Bone marrow (tissue), 2 donors: ENCODE measurements around the gene TTLL11.

Experiments used
- DNase-seq, 2 donors: peaks; one replicate each; lab custom pipeline; 2025; lab: John Stamatoyannopoulos, UW

The TTLL11 gene

DNA sequence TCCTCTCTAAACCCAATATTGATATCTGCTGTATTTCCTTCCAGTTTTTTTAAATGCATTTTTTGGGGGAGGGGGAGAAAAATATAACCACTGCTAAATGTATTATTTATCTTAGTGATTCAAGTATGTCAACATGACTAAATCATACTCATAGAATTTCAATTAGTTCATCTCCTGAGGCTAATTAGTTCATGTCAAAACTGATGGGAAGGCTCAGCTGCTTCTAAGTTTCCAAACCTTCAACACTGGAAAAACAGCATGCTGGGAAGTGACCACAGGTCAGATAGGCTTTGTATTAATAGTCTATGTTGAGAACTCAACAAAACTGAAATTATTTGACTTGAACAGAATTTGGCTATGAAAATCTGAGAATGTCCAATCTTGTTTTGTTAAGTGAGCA lies 118.7 kb downstream of the TTLL11 start:
- DNase-seq: no peak

DNA sequence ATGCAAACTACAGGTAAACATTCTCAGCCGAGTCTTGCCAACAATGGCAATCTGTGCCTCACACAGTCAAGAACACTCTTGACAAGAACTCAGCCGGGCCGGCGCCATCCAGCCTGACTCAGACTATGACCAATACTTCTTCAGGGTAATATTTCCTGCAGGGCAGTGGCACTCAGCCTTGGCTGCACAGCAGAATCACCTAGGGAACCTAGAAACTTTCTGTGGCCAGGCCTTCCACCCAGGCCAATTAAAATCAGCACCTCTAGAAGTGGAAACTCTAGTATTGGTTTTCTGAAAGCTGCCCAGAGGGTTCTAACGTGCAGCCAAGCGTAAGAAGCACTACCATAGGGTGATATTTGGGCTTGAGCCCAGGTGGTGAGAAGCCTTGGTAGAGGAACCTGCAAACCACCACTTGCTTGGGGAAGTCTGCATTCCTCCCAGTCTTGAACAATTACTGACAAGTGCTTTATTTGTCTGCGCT lies 120.6 kb downstream of the TTLL11 start:
- DNase-seq: no peak

DNA sequence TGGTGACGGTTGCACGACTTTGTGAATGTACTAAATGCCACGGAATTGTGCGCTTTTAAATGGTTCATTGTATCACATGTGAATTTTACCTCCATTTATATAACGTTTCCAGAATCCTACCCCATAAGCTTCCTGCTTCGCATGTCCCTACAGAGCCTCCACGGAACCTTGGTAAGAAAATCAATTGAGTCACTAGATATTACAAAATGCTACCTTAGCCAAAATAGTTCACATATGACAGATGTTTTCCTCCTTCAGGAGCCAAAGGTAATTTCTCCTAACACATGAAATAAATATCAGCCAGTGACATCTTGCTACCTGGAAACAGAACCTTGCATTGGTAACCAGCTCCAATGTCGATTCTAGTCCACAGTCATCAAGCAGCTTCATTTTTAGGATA lies 125.1 kb downstream of the TTLL11 start:
- no peak for DNase-seq

DNA sequence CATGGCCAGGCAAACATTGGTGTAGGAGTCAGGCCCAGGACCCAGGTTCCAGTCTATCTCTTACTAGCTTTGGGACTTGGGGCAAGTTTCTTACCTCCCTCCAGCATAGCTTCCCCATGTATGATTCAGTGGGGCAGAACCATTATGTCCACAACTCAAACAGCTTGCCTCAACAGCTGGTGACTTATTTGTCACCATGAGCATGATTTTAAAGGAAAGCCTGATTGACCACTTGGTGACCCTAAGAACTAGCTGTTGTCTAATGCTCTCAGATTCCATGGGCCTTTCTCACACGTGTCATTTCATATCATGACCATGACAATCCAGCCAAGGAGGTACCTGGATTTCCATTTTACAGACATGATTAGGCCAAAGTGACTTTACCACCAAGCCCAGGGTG lies 126.4 kb downstream of the TTLL11 start:
- no peak for DNase-seq

DNA sequence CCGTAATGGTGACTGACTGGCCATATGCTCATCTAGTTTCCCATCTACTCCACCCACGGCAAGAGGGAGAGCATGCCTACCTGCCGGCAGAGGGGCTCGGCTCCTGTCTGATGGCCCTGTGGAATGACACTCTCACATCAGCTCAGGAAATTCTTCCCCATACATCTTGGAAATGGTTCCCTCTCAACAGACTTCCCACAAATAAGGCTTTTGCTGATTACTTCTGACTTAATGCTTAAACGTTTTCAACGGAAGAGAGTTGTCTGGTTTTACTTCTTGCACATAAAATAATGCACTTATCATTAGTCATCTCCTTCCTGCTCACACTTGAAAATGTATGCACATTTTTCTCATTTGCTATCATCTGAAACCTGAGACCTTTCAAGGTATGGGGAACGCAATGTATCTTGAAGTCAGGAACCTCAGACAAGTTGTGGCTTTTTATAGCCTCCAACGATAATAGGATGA lies 129.5 kb downstream of the TTLL11 start:
- no peak for DNase-seq

DNA sequence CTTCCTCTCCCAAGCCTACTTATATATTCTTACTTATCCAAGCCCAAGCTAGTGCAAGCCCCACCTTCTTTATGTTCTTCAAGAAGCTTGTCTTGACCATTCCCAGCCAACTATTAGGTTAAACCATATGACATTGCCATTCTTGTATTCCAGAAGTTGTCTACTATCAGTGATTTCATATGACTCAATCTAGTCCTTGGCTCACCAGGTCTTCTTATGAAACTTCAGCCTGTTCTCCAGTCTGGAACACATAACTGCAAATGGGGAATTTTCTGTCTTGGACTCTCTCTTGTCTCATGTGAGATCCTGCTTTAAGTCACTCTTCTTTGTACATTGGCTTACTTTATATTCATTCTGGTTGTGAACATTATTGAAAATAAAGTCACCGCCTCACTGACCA lies 130.7 kb downstream of the TTLL11 start:
- DNase-seq: no peak

DNA sequence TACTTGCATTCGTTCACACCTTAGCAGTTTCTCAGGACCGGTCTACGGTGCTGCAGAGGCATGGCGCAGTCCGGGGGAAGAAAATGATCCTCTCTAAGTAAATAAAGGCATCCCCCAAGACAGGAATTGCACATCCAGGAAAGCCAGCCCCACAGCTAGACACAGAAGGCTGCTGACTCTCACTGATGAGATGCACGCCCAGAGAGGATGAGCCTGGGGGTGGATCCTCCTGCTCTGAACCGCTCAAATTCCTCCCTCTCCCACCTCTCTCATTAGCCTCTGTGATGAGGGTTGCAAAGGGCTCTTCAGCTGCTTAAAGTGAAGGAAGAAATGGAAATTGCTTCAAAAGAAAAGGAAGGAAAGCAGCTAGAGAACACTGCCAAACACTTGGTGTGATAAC lies 132.4 kb downstream of the TTLL11 start:
- DNase-seq: no peak

DNA sequence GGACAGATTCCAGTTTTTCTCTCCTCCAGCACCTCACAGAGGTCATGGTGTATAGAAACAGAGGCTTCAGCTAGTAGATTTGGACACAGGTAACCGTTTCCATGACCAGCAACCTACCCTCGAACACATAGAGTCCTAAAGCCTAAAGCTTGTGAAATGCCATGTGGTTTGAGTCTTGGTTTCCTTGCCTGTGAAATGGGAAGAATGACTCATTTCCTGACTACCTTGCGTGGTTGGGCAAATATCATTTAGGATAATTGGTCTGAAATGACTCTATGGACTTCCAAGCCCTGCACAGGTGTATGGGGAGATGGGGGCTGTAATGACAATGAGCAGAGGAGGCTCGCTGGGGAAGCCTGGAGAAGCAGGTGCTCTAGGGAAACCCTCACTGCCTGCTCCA lies 134.6 kb downstream of the TTLL11 start:
- DNase-seq: no peak

DNA sequence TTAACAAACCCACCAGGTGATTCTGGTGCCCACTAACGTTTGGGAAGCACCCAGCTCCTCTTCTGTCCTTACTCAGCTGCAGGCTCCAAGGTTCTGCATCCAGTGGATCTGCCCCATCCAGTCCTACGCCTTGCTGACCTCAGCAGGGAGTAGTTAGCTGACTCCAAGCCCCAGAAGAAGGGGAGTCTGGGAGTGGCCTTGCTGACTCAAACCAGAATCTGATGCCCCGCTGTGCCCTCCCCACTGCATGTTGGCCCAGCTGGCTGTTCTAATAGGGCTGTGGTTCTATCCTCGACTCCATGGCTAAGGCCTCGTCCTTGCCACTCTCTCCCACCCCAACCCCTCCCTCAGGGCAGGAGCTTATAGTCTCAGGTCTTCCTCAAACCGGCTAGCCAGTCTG lies 136.3 kb downstream of the TTLL11 start:
- DNase-seq: no peak

DNA sequence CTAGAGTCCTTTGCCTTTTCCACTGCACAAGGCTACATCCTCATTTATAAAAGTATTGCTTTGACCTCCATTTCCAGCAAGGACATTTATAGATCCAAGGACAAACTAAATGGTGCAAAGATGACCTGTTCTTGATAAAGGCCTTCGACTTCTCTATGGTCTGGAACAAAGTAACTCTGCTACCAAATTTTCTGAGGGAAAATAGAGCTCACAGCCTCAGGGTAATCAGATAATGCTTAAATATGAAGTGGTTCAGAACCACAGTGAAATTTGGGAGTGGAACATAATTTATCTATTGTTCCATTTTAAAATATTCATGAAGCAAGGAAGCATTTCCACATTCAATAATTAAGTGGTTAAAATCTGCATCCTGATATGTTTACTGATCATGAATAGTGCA lies 137.5 kb downstream of the TTLL11 start:
- no peak for DNase-seq

DNA sequence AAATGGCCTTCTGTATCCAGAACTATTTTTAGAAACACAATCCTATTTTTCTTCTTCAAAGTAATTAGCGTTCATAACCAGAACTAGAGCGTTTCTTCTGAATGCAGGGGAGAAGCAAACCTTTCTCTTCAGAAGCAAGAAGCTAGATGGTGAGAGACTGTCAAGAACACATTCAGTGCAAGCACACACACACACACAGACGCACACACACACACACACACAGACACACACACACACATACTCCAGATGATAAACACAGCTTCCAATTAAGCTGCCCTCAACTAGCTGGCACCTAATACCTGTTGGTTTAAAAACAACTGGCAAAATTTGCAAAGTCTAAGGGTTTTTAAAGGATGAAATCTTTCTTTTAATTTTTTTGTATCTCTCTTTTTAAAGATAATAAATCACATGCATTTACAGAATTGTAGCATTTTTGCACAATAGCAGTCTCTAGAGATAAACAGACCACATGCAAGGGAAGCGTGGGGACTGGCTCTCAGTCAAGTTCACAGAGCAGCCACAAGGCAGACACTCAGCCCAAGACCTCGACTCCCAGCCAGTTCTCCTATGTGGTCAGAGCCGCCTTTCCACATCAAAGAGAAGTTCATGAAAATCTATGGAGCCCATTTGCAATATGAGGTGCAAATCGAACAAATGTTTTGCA lies 138.5 kb downstream of the TTLL11 start:
- DNase-seq: no peak

DNA sequence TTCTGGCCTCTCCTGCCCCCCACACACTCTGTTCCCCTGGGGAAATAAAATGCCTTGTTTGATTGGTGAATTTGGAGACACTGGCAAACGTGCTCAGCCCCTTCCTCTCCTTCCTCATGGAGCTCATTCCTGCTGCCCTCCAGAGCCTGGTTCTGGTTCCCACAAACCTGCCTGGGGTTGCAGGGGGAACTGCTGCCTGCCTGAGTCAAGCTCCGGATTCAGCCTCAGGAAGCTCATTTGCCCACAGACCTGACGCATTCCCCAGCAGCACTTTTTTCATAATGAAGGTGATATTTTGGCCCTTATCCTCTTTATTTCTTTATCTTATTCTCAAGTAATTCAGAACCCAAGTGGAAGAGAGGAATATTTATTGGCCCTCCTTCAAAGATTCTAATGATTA lies 140.5 kb downstream of the TTLL11 start:
- DNase-seq: no peak

DNA sequence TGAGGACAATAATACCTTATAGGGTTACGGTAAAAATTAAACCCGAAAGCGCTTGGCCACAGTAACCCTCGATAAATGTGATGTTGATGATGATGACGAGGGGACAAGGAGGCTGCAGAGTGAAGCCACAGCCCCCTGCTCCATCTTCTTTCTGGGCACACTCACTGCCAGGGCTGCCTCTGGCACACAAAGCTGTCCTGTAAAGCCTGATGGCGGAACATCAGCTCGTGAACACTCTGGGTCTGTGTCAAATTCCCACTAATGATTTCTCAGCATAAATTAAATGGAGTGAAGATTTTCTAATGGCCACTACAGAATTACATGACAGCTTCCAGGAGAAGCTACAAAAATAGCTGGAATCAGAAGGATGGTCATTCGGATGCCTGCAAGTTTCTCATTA lies 142.2 kb downstream of the TTLL11 start:
- no peak for DNase-seq

DNA sequence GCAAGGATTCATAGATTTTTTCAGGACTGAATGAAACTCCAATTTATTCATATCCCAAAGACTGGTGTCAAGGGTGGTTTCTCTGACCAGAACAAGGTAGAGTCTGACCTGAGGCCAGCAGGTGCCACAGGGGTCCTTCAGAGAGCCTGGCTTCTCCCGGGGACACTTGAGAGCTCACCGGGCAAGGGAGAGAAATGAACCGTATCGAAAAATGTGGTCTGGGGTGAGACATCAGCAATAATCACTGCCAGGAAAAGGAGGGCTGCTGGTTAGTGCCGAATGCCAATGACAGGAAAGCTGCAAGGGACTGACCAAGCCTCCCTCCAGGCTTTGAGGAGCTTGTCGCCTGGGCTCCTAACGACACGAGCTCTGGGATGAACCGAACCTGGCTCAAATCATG lies 142.7 kb downstream of the TTLL11 start:
- DNase-seq: no peak

DNA sequence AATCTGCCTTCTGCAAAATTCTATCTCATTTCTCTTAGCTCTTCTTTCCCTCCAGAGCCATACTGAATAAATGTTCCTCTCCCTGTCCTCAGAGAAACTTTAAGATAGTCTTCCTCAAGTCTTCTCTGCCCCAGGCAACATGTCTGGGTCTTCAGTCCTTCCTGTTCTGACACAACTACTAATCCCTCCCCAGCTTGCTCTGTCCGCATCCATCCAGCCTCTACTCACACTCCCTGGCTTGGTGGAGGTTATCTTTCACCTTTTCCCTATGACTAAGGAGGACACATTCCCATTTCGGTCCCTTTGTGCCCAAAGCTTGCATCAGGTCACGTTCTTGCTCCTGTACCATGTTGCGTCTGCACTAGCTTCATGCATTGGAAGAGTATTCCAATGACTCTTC lies 143.3 kb downstream of the TTLL11 start:
- DNase-seq: no peak

DNA sequence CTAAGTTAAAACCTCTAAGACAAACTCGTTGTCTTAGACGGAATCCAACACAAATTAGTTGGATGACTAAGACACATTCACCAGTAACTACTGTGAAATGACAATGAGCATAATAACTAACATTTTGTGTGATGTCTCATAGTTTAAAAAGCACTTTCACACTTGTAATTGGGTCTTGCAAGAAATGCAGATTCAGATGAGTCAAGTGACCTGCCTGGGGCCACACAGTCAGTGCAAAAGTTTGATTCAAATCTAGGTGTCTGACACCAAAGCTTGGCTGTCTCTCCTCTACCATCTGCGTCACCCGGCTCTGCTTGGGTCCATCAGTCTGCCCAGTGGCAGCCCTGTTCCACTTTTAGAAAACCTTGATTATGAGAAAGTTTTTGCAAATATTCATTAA lies 143.7 kb downstream of the TTLL11 start:
- no peak for DNase-seq

DNA sequence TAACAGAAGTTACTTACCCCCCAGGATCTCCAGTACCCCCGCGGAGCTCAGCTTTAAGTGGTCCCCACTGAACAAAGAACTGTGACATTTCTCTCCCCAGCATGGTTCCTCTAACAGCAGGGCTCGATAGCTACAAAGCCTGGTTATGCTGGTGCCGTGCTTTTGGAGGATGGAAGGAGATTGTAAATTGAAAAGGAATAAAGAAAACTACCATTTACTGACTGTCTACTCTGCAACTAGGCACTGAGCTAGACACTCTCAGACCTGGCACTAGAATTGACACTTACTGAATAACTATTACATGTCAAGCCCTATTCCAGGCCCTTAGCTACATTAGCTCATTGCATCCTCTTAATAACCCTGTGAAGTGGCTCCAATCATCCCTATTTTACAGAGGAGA lies 145.3 kb downstream of the TTLL11 start:
- DNase-seq: no peak

DNA sequence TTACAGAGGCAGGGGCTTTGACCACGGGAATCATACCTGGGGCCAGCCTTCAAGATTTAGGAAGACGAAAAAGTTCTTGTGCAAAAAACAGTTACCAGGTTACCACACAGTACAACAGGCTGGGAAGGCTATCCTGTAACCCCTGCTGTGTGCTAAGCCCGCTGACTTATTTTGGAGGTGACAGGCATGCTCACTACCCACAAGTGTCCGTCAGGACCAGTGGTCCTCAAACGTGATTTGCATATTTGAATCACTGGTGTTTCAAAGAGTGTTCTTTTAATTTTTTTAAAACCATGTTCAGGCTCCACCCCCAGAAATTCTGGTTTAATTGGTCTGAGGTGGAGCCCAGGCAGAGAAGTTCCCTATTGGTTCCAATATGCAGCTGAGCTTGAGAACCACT lies 146.6 kb downstream of the TTLL11 start:
- DNase-seq: no peak

DNA sequence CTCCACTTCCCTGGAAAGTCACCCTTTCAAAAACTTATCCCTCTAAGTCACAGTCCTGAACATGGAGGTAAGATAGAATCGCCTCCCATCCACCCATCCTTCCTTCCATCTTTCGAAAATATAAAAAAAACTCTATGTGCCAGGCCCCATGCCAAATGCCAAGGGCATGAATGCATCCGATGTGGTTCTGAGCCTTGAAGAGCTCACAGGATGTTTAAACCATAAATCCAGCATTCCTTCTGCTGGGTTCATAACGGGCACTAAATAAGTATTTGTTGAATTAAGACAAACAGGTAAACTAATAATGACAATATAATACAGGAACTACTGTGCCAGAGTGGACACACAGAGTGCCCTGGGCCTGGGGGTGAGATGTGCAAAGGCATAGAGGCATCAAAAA lies 147.3 kb downstream of the TTLL11 start:
- no peak for DNase-seq

DNA sequence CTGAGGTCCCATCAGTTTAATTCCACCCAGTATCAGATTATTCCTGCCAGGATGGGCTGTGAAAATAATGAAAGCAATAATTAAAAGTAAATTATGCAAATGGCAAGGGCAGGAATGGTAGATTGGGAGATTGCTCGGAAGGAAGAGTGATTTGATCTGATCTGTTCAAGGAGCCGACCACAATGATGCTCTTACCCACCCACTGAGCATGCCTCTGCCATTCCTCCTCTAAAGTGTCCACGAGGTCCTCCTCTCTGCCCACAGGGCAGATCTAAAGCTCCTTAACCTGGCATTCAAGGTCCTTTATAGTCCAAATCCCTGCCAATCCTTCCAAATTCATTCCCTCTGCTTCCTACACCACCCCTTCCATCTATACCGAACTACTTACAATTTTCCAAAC lies 147.8 kb downstream of the TTLL11 start:
- DNase-seq: no peak

DNA sequence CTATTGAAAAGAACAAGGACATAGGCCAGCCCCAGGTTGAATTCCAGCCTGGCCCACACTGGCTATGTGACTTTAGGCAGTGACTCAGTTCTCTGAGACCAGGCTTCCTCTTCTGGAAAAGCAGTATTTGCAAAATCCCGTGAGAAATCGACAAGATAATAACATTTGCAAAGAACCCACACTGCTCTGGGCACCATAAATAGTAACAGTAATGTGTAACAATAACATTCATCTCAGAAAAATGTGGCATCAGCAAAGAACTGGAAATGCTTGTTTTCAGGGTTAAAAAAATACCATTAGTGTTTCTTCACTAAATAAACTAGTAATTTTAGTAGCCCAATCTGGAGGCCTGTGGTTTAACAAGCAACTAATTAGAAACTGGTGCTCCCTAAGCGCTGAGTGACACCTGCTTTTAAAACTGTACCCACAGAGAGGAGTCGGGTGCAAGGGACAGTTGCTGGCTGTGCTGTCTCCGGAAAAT lies 148.4 kb downstream of the TTLL11 start:
- no peak for DNase-seq

DNA sequence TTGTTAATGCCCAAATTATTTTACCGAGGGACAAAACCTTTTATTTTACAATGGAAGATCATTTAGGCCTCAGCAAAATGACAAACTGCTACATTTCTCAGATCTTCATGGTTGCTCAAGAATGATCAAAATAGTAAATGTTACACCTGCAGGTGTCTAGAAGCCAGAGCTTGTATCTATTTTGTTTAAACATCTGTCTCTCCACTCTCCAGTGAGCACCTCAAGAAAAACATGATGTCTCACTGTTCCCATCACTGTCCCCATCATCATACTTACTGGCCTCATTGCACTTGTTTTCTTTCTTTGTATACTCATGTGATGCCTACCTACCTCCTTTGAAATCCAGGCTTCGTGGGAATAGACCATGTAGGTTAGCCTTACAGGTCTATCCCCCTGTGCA lies 149.6 kb downstream of the TTLL11 start:
- DNase-seq: no peak

DNA sequence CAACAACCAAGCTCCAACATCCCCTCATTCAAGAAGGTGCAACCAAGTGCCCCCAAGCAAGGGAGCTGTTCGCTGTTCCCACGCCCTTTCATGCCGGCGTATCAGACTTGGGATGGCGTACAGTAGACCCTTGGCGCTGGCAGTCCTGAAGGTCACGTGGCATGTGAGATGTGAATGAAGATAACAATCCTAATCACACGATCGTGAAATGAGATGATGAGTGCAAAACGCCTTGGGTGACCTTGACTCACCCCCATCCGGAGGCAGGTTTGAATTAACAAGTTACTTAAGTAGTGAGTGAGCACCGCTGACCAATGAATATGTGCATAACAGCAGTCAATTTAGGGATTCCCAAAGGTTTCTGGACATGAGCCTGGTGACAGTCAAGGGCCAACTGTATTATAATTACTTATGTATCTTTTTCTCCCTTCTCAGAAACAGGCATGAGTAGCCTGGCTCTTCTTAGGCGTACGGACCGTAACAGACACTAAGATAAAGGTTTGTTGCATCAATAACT lies 150.2 kb downstream of the TTLL11 start:
- DNase-seq: no peak

DNA sequence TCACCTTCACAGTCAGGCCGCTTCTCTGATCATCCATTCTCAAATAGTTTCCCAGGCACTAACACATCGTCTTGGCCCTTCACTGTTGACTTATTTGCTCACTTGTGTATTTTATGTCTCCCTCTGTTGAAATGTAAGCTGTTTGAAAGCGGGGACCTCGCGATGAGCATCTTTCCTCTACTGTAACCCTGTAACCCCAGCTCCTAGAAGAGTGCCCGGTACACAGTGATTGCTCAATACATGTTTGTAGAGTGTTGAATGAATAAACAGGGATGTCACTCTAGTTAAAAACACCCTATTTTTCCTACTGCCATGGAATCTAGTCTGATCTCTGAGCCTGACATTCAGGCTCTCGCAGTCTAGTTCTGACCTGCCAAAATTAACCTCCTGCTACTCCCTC lies 150.8 kb downstream of the TTLL11 start:
- no peak for DNase-seq
